ENCODE results near the gene SPATA32.

The SPATA32 gene

DNA sequence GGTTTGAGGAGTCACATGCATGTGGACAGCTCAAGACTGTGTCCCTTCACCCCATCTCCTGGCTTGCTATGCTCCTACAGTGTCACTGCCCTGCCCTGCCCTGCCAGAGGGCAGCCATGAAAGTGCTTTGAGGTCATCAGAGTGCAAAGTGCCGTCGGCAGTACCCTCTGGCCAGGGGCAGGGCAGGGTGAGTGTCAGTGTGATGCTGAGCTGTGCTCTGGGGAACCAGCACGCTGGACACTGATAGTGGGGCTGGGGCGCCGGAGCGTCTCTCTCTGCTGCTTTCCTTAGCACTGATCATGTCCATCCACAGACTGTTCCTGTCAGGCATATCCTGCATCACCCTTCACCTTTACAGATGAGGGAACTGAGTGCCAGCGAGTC, 1.6 kb upstream of the SPATA32 start:
- no peaks in the 10 kb centered on the region for H3K79me2 ChIP-seq (ENCODE audit: control insufficient read depth, low read length)

DNA sequence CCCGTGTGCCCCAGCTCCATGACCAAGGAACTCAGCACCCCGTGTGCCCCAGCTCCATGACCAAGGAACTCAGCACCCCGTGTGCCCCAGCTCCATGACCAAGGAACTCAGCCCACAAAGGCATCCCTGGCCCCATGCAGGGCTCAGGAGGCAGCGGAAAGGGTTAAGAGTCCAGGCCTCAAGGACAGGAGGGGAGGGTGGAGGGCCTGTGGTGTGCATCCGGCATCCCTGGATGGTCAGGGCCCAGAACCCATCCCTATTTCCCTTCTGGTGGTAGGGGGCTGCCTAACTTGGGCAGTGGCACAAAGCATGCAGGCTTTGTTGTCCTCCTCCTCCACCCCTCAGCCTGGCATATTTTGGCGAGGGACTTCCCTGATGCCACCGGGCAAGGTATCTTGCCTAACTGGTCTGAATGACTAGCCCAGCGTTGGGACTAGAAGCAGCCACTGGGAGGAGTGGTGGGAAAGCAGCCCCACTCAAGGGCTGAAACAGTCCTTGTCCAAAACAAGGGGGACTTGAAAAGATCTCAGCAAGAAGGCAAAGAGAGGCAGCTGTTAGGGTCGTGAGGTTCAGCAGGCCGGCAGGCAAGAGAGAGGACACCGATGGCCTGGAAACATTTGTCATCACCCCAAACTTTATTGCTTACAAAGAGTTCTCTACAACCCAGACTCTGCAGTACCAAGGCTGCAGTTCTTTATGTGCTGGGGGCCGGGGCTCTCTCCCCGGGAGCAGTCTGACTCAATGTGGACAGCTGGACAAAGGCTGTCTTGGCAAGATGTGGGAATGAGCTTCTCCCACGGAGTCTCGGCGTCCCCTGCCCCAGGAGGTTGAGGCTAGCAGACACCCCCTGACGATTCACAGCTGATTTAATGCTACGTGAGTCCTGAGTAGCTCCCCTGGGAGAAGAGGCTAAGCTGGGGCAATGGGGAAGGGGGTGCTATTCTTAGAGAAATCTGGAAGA, 902 bp upstream of the SPATA32 start:
- Histone ChIP-seq H4K20me1 (ENCODE audit: control insufficient read depth, insufficient read depth, low read depth, low read length) (no peaks in the 10 kb centered on the region), H3K4me2 (ENCODE audit: low read length) (peak overlapping the region; percentile 93), H3K9me3 (ENCODE audit: control insufficient read depth, insufficient read depth, low read length) (no peaks in the 10 kb centered on the region), H3F3A (ENCODE audit: control insufficient read depth, insufficient read depth) (peaks cover 6% of the 10 kb centered on the region; the same call in 1 of the 2 replicates), H3K36me3 (ENCODE audit: control insufficient read depth, low read length) (peaks cover 41% of the 10 kb centered on the region), H3K4me3 (ENCODE audit: low read length) (peak overlapping the region; percentile 73), H3K4me1 (ENCODE audit: control insufficient read depth, low read length) (peaks cover 16% of the 10 kb centered on the region), H3K79me2 (ENCODE audit: control insufficient read depth, low read length) (no peaks in the 10 kb centered on the region), H3K9me2 (replicated peaks; ENCODE audit: control insufficient read depth, low read length) (no peaks in the 10 kb centered on the region), H3K27ac (ENCODE audit: low read depth, low read length) (no peak overlapping the region), H3K27me3 (ENCODE audit: control insufficient read depth, low read length) (no peaks in the 10 kb centered on the region)
- TF ChIP-seq, protein P1, sequence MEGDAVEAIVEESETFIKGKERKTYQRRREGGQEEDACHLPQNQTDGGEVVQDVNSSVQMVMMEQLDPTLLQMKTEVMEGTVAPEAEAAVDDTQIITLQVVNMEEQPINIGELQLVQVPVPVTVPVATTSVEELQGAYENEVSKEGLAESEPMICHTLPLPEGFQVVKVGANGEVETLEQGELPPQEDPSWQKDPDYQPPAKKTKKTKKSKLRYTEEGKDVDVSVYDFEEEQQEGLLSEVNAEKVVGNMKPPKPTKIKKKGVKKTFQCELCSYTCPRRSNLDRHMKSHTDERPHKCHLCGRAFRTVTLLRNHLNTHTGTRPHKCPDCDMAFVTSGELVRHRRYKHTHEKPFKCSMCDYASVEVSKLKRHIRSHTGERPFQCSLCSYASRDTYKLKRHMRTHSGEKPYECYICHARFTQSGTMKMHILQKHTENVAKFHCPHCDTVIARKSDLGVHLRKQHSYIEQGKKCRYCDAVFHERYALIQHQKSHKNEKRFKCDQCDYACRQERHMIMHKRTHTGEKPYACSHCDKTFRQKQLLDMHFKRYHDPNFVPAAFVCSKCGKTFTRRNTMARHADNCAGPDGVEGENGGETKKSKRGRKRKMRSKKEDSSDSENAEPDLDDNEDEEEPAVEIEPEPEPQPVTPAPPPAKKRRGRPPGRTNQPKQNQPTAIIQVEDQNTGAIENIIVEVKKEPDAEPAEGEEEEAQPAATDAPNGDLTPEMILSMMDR (IDR thresholded peaks at IDR 0.05; ENCODE audit: low read depth, low read length, poor library complexity, severe bottlenecking) = no peak
- TF ChIP-seq EZH2phosphoT487 (IDR thresholded peaks at IDR 0.05; ENCODE audit: borderline replicate concordance, low read length) = no peak

More for the DNA sequence above, 1.6 kb upstream of the SPATA32 start:
- no peaks in the 10 kb centered on the region for H3K27me3 ChIP-seq (ENCODE audit: control insufficient read depth, low read length)
- no peaks in the 10 kb centered on the region for H3K9me3 ChIP-seq (ENCODE audit: control insufficient read depth, insufficient read depth, low read length)
- H3K4me1 ChIP-seq (ENCODE audit: control insufficient read depth, low read length) = peaks cover 16% of the 10 kb centered on the region
- no peaks in the 10 kb centered on the region for H3K9me2 ChIP-seq (replicated peaks; ENCODE audit: control insufficient read depth, low read length)
- H3F3A ChIP-seq (ENCODE audit: control insufficient read depth, insufficient read depth) = peaks cover 6% of the 10 kb centered on the region; the same call in 1 of the 2 replicates
- TF ChIP-seq, protein P1 (IDR thresholded peaks at IDR 0.05; ENCODE audit: low read depth, low read length, poor library complexity, severe bottlenecking) = no peak
- TF ChIP-seq EZH2phosphoT487 (IDR thresholded peaks at IDR 0.05; ENCODE audit: borderline replicate concordance, low read length) = no peak
- no peak overlapping the region for H3K27ac ChIP-seq (ENCODE audit: low read depth, low read length)
- H3K4me2 ChIP-seq (ENCODE audit: low read length) = no peak overlapping the region
- H4K20me1 ChIP-seq (ENCODE audit: control insufficient read depth, insufficient read depth, low read depth, low read length) = no peaks in the 10 kb centered on the region
- H3K36me3 ChIP-seq (ENCODE audit: control insufficient read depth, low read length) = peaks cover 46% of the 10 kb centered on the region
- no peak overlapping the region for H3K4me3 ChIP-seq (ENCODE audit: low read length)

DNA sequence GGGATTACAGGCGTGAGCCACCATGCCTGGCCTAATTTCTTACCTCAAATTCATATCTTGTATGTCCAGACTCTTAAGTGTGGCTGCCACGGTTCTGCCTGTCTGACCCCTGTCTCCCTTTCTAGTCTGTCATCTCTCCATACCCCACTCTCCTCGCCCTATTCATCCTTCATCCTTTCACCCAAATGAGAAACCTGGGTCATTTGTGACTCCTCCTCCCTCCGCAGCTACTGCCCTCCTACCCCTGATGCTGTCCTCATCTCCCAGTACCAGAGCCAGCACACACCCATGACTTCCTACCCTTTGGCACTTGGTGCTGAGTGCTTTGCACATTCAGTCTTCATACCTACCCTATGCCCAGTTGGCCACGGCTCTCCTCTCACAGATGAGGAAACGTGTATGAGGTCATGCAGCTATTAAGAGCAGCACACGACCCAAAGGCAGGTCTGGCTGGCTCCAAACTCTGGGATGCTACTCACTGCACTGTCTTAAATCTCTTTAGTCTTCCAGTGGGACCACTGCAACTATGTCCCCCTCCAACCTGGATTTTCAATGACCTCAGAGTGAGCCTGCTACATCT, 1.6 kb downstream of the SPATA32 start:
- Histone ChIP-seq H3K4me2 (ENCODE audit: low read length) (no peak overlapping the region), H3K9me2 (replicated peaks; ENCODE audit: control insufficient read depth, low read length) (no peaks in the 10 kb centered on the region), H4K20me1 (ENCODE audit: control insufficient read depth, insufficient read depth, low read depth, low read length) (no peaks in the 10 kb centered on the region)

More for the DNA sequence above, 1.6 kb downstream of the SPATA32 start:
- no peaks in the 10 kb centered on the region for H3K27me3 ChIP-seq (ENCODE audit: control insufficient read depth, low read length)
- peaks cover 6% of the 10 kb centered on the region; the same call in 1 of the 2 replicates for H3F3A ChIP-seq (ENCODE audit: control insufficient read depth, insufficient read depth)
- no peaks in the 10 kb centered on the region for H3K9me3 ChIP-seq (ENCODE audit: control insufficient read depth, insufficient read depth, low read length)
- no peak overlapping the region for H3K4me3 ChIP-seq (ENCODE audit: low read length)
- peaks cover 22% of the 10 kb centered on the region for H3K36me3 ChIP-seq (ENCODE audit: control insufficient read depth, low read length)
- peaks cover 16% of the 10 kb centered on the region for H3K4me1 ChIP-seq (ENCODE audit: control insufficient read depth, low read length)
- no peak overlapping the region for H3K27ac ChIP-seq (ENCODE audit: low read depth, low read length)
- TF ChIP-seq, protein P1 (IDR thresholded peaks at IDR 0.05; ENCODE audit: low read depth, low read length, poor library complexity, severe bottlenecking) = no peak
- no peak for TF ChIP-seq EZH2phosphoT487 (IDR thresholded peaks at IDR 0.05; ENCODE audit: borderline replicate concordance, low read length)
- H3K79me2 ChIP-seq (ENCODE audit: control insufficient read depth, low read length) = no peaks in the 10 kb centered on the region

All from DOHH2 (cell line).